SK-N-SH treated with all-trans-retinoic acid at 6 μM for 48 hours (cell line): Measurements from ENCODE around the gene MMP25.

ENCODE experiments used
- ARNTL ChIP-seq: fragments of 450-650 bp; formaldehyde crosslinking; IDR thresholded peaks from 2 replicates; pipeline ENCODE4 v1.5.0; 2020; ENCODE audit warnings: low read depth, mild to moderate bottlenecking, moderate library complexity, borderline replicate concordance
- ISL1 ChIP-seq: fragments of 250-450 bp; sonication (Bioruptor Pico); IDR thresholded peaks from 2 replicates; pipeline ENCODE4 v2.1.2; 2022; ENCODE audit warnings: mild to moderate bottlenecking, moderate library complexity
- OSR1 ChIP-seq: fragments of 250-450 bp; sonication (Bioruptor Pico); IDR thresholded peaks from 2 replicates; pipeline ENCODE4 v1.8.0; 2022; ENCODE audit warnings: moderate library complexity, mild to moderate bottlenecking, inconsistent platforms
- RARB ChIP-seq: fragments of 250-450 bp; sonication (Bioruptor Pico); IDR thresholded peaks from 2 replicates; pipeline ENCODE4 v1.8.0; 2021; ENCODE audit warnings: mild to moderate bottlenecking, moderate library complexity
- SNAI2 ChIP-seq: fragments of 250-450 bp; sonication (Bioruptor Pico); IDR thresholded peaks from 2 replicates; pipeline ENCODE4 v1.5.0; 2020; ENCODE audit warnings: mild to moderate bottlenecking, moderate library complexity
- TOX ChIP-seq: fragments of 250-450 bp; sonication (Bioruptor Pico); IDR thresholded peaks from 2 replicates; pipeline ENCODE4 v1.8.0; 2021; ENCODE audit warnings: mild to moderate bottlenecking, moderate library complexity, borderline replicate concordance
- ZFP3 ChIP-seq: fragments of 250-450 bp; sonication (Bioruptor Pico); IDR thresholded peaks from 2 replicates; pipeline ENCODE4 v1.5.0; 2020; ENCODE audit warnings: mild to moderate bottlenecking, moderate library complexity
- ZFP30 ChIP-seq: fragments of 450-650 bp; formaldehyde crosslinking; IDR thresholded peaks from 2 replicates; pipeline ENCODE4 v1.5.0; 2022; ENCODE audit warnings: mild to moderate bottlenecking, moderate library complexity
- ZNF565 ChIP-seq: fragments of 450-650 bp; formaldehyde crosslinking; conservative IDR thresholded peaks from 2 replicates; pipeline ENCODE4 v1.5.0; 2020; ENCODE audit warnings: low read depth, mild to moderate bottlenecking, moderate library complexity
- ZNF70 ChIP-seq: fragments of 450-650 bp; formaldehyde crosslinking; IDR thresholded peaks from 2 replicates; pipeline ENCODE4 v1.5.0; 2020; ENCODE audit warnings: mild to moderate bottlenecking, moderate library complexity
- TF ChIP-seq, protein P1 (sequence below): fragments of 250-450 bp; sonication (Bioruptor Pico); IDR thresholded peaks from 2 replicates; pipeline ENCODE4 v1.8.0; 2020; ENCODE audit warnings: mild to moderate bottlenecking, moderate library complexity, borderline replicate concordance

DNA sequence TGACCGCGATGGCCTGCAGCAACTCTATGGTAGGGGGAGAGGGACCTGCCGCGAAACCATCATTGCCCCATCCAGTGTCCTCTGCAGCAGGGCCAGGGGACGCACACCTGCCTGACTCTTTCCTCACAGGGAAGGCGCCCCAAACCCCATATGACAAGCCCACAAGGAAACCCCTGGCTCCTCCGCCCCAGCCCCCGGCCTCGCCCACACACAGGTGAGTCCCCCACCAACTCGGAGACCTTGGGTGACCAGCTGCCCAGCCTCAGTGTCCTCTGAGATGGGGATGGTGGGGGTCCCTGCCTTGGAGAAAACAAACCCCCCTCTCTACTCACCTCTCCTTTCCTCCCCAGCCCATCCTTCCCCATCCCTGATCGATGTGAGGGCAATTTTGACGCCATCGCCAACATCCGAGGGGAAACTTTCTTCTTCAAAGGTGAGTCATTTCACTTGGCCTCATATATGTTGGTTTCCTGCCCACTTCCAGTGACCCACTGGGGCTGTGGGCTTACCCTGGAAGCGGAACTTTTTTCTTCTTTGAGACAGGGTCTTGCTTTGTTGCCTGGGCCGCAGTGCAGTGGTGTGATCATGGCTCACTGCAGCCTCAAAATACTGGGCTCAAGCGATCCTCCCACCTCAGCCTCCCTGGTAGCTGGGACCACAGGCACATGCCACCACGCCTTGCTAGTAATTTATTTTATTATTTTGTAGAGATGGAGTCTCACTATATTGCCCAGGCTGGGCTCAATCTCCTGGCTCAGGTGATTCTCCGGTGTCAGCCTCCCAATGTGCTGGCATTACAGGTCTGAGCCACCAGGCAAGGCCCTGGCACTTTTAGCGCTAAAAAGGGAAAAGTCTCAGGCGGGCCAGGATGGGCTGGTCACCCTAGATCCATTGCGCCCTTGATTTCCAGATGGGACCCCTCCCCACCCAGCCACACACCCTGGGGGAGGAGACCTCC is 11.1 kb downstream of the MMP25 start:
- TF ChIP-seq ISL1 (no peak), ZFP3 (CRISPR knock-in tag) (no peak), SNAI2 (no peak), ZFP30 (CRISPR knock-in tag) (no peak), ZNF565 (CRISPR knock-in tag) (no peak), ARNTL (CRISPR knock-in tag) (no peak), ZNF70 (CRISPR knock-in tag) (no peak), OSR1 (no peak), TOX (no peak), RARB (CRISPR knock-in tag) (no peak)
- TF ChIP-seq, protein P1, sequence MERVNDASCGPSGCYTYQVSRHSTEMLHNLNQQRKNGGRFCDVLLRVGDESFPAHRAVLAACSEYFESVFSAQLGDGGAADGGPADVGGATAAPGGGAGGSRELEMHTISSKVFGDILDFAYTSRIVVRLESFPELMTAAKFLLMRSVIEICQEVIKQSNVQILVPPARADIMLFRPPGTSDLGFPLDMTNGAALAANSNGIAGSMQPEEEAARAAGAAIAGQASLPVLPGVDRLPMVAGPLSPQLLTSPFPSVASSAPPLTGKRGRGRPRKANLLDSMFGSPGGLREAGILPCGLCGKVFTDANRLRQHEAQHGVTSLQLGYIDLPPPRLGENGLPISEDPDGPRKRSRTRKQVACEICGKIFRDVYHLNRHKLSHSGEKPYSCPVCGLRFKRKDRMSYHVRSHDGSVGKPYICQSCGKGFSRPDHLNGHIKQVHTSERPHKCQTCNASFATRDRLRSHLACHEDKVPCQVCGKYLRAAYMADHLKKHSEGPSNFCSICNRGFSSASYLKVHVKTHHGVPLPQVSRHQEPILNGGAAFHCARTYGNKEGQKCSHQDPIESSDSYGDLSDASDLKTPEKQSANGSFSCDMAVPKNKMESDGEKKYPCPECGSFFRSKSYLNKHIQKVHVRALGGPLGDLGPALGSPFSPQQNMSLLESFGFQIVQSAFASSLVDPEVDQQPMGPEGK (CRISPR knock-in tag) = no peak
